ENCODE results near the gene CAPG. TPM values are rescaled to one million over a fixed set of nuclear protein-coding genes. Genes with fewer than 3 reads are reported as not detected.

Gene CAPG
- total and polyA plus RNA-seq, 10 of the 15 experiments (the other 5 are each of a cell fraction or from before 2014, with no cell fraction given), result 26.3 to 192 (median 100) TPM

DNA sequence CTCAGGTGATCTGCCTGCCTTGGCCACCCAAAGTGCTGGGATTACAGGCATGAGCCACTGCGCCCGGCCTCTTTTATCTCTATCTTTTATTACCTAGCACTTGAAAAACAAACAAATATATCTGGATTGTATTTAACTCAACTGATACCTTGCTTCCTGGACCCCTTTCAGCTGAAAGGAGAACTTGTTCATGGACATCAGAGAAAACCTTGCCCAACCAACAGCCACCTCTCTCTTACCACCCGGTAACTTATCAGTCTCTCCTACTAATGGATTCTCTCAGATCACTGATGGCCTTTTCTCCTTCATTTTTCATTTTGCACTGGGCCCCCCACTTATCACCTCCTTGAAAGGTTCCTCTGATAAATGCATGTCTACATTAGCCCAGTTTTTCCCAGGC, 62.6 kb downstream of the CAPG start:
- no peaks in the 10 kb centered on the region for H4K20me1 ChIP-seq (ENCODE audit: control insufficient read depth, insufficient read depth)
- ATAC-seq (no peak), DNase-seq (ENCODE audit: low read depth, low spot score) (no peak), FAIRE-seq (no peak)
- RAD21 ChIA-PET (ENCODE audit: unreplicated experiment), result no interaction called here
- H3K9me3 ChIP-seq (replicated peaks; ENCODE audit: control insufficient read depth, insufficient read depth, low read length), result no peaks in the 10 kb centered on the region
- intact Hi-C loops (cut with micrococcal nuclease; ENCODE audit: unreplicated experiment) (no loop called here), in situ Hi-C loops (cut with MboI) (no loop called here)
- H3K36me3 ChIP-seq (ENCODE audit: control insufficient read depth in 2 of 2, insufficient read depth in 2 of 2, low read length in 1 of 2), result peaks cover 1 to 10% of the 10 kb centered on the region in 2 experiments
- H3K4me3 ChIP-seq, result no peak overlapping the region
- H3K27ac ChIP-seq (ENCODE audit: control insufficient read depth, insufficient read depth), result no peak overlapping the region
- no peak overlapping the region for H3K9ac ChIP-seq (ENCODE audit: control insufficient read depth, insufficient read depth, low read length)
- H3K79me2 ChIP-seq (ENCODE audit: control insufficient read depth, insufficient read depth, low read length), result peaks cover 2% of the 10 kb centered on the region
- H3K4me2 ChIP-seq (ENCODE audit: control insufficient read depth, insufficient read depth), result no peak overlapping the region
- H3K27me3 ChIP-seq (replicated peaks in 1 of 2; ENCODE audit: control insufficient read depth in 2 of 2, insufficient read depth in 2 of 2, low read length in 1 of 2), result no peaks in the 10 kb centered on the region
- SMC1A ChIA-PET (ENCODE audit: uncharacterized antibody, unreplicated experiment), result no interaction called here
- WGBS (ENCODE audit: insufficient coverage, insufficient replicate concordance, low lambda C conversion rate, missing lambda C conversion rate), result 98% methylated on average over 3 of the region's 3 CpGs
- no peak overlapping the region for H2AFZ ChIP-seq (ENCODE audit: control insufficient read depth, low read depth, low read length)
- CTCF ChIA-PET, result no interaction called here
- POLR2A ChIA-PET, result no interaction called here
- no peak for TF ChIP-seq SPI1 (IDR thresholded peaks at IDR 0.05; ENCODE audit: borderline replicate concordance, insufficient read depth, low read depth, low read length)
- TF ChIP-seq NBN (IDR thresholded peaks at IDR 0.05), result no peak
- no peak for TF ChIP-seq TCF7 (IDR thresholded peaks at IDR 0.05; ENCODE audit: borderline replicate concordance)
- TF ChIP-seq, protein P1, sequence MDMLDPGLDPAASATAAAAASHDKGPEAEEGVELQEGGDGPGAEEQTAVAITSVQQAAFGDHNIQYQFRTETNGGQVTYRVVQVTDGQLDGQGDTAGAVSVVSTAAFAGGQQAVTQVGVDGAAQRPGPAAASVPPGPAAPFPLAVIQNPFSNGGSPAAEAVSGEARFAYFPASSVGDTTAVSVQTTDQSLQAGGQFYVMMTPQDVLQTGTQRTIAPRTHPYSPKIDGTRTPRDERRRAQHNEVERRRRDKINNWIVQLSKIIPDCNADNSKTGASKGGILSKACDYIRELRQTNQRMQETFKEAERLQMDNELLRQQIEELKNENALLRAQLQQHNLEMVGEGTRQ (IDR thresholded peaks at IDR 0.05; ENCODE audit: borderline replicate concordance, low read depth, low read length), result no peak
- no peak for TF ChIP-seq USF1 (IDR thresholded peaks at IDR 0.05; ENCODE audit: borderline replicate concordance, extremely low read length, insufficient read depth, low read depth, low read length)
- no peak for TF ChIP-seq TARDBP (IDR thresholded peaks at IDR 0.05; ENCODE audit: borderline replicate concordance)
- no peak for TF ChIP-seq CREB1 (IDR thresholded peaks at IDR 0.05; ENCODE audit: low read depth)
- no peak for TF ChIP-seq SMAD5 (IDR thresholded peaks at IDR 0.05; ENCODE audit: low read depth)
- no peak for TF ChIP-seq SMARCA5 (IDR thresholded peaks at IDR 0.05)
- no peak for TF ChIP-seq ELK1 (IDR thresholded peaks at IDR 0.05; ENCODE audit: low read depth, low read length)
- TF ChIP-seq SMAD1 (IDR thresholded peaks at IDR 0.05; ENCODE audit: low read depth, partially characterized antibody), result no peak
- TF ChIP-seq ATF7 (IDR thresholded peaks at IDR 0.05; ENCODE audit: low read depth), result no peak
- TF ChIP-seq CBX3 (IDR thresholded peaks at IDR 0.05; ENCODE audit: borderline replicate concordance, low read depth), result no peak
- BruUV-seq (replicated peaks), result no TSS peak
- no peaks in the 10 kb centered on the region for H3K4me1 ChIP-seq (ENCODE audit: control insufficient read depth, insufficient read depth, low read length)

Small RNA genes lying within 50 kb of the gene (small RNA-seq; reads per million reads assigned to genes)
- gene AC062037.1, result not detected
- gene AC062037.2, result not detected
- gene RF00019, result not detected
- gene RN7SL113P, result not detected
- not detected for gene RN7SL251P

Other genes starting within 250 kb of the CAPG start
Only the 7 nearest of the 12 such genes appear.
- gene TGOLN2, start 82.4 kb downstream of the CAPG start, total RNA-seq (2014; rRNA removed), result 35.2 and 37.2 TPM in 2 replicates
- gene TGOLN2, start 82.4 kb downstream of the CAPG start, total RNA-seq (2014; rRNA removed; fragmentation: Illumina TruSeq; extraction: Trizol), result 35.3 and 36.9 TPM in 2 replicates
- 62.6 and 64.7 TPM in 2 replicates for gene TGOLN2, start 82.4 kb downstream of the CAPG start, total RNA-seq (2021)
- 82.3 and 92.3 TPM in 2 replicates for gene TGOLN2, start 82.4 kb downstream of the CAPG start, polyA plus RNA-seq (2011; rRNA removed)
- 75.7 and 79.2 TPM in 2 replicates for gene TGOLN2, start 82.4 kb downstream of the CAPG start, polyA plus RNA-seq (2014; fragmentation: Illumina TruSeq; extraction: Trizol)
- 10 to 100 TPM; 13.8 to 21.6 TPM for gene TGOLN2, start 82.4 kb downstream of the CAPG start, polyA plus RNA-seq (2014; fragmentation: Nextera tagmentation; extraction: Ambion mirVana)
- 61.9 and 64.4 TPM in 2 replicates for gene TGOLN2, start 82.4 kb downstream of the CAPG start, polyA plus RNA-seq (2014; rRNA removed)
- gene TGOLN2, start 82.4 kb downstream of the CAPG start, polyA plus RNA-seq (2016; fragmentation: Nextera tagmentation; extraction: Ambion mirVana), result 10 to 100 TPM; 48.1 to 50.7 TPM
- gene RETSAT, start 55.8 kb downstream of the CAPG start, total RNA-seq (2014; rRNA removed), result 26.5 and 27.6 TPM in 2 replicates
- gene RETSAT, start 55.8 kb downstream of the CAPG start, total RNA-seq (2014; rRNA removed; fragmentation: Illumina TruSeq; extraction: Trizol), result 22.5 and 22.8 TPM in 2 replicates
- gene RETSAT, start 55.8 kb downstream of the CAPG start, total RNA-seq (2021), result 23.6 and 26.2 TPM in 2 replicates
- gene RETSAT, start 55.8 kb downstream of the CAPG start, polyA plus RNA-seq (2011; rRNA removed), result 19.2 and 25.1 TPM in 2 replicates
- 20.4 and 28.8 TPM in 2 replicates for gene RETSAT, start 55.8 kb downstream of the CAPG start, polyA plus RNA-seq (2014; fragmentation: Illumina TruSeq; extraction: Trizol)
- 1 to 10 TPM; 3.3 to 4.4 TPM for gene RETSAT, start 55.8 kb downstream of the CAPG start, polyA plus RNA-seq (2014; fragmentation: Nextera tagmentation; extraction: Ambion mirVana)
- gene RETSAT, start 55.8 kb downstream of the CAPG start, polyA plus RNA-seq (2014; rRNA removed), result 21.3 and 21.6 TPM in 2 replicates
- gene RETSAT, start 55.8 kb downstream of the CAPG start, polyA plus RNA-seq (2016; fragmentation: Nextera tagmentation; extraction: Ambion mirVana), result 10 to 100 TPM; 12.8 to 15.2 TPM
- gene ELMOD3, start 55.6 kb downstream of the CAPG start, total RNA-seq (2014; rRNA removed), result 11.0 and 14.6 TPM in 2 replicates
- 10.0 and 10.4 TPM in 2 replicates for gene ELMOD3, start 55.6 kb downstream of the CAPG start, total RNA-seq (2014; rRNA removed; fragmentation: Illumina TruSeq; extraction: Trizol)
- 10.1 and 11.2 TPM in 2 replicates for gene ELMOD3, start 55.6 kb downstream of the CAPG start, total RNA-seq (2021)
- 19.0 and 19.1 TPM in 2 replicates for gene ELMOD3, start 55.6 kb downstream of the CAPG start, polyA plus RNA-seq (2011; rRNA removed)
- gene ELMOD3, start 55.6 kb downstream of the CAPG start, polyA plus RNA-seq (2014; fragmentation: Illumina TruSeq; extraction: Trizol), result 13.5 and 14.0 TPM in 2 replicates
- gene ELMOD3, start 55.6 kb downstream of the CAPG start, polyA plus RNA-seq (2014; fragmentation: Nextera tagmentation; extraction: Ambion mirVana), result 1 to 10 TPM; 1.2 to 2.7 TPM
- 12.9 and 18.8 TPM in 2 replicates for gene ELMOD3, start 55.6 kb downstream of the CAPG start, polyA plus RNA-seq (2014; rRNA removed)
- gene ELMOD3, start 55.6 kb downstream of the CAPG start, polyA plus RNA-seq (2016; fragmentation: Nextera tagmentation; extraction: Ambion mirVana), result 10 to 100 TPM; 13.9 to 14.4 TPM
- 0.23 TPM in 1 of 2 replicates, not detected in the other for gene SH2D6, start 8.3 kb upstream of the CAPG start, total RNA-seq (2014; rRNA removed)
- gene SH2D6, start 8.3 kb upstream of the CAPG start, total RNA-seq (2014; rRNA removed; fragmentation: Illumina TruSeq; extraction: Trizol), result 0.23 and 0.40 TPM in 2 replicates
- 0.43 and 0.59 TPM in 2 replicates for gene SH2D6, start 8.3 kb upstream of the CAPG start, total RNA-seq (2021)
- gene SH2D6, start 8.3 kb upstream of the CAPG start, polyA plus RNA-seq (2011; rRNA removed), result 0.13 and 0.27 TPM in 2 replicates
- not detected in 2 replicates for gene SH2D6, start 8.3 kb upstream of the CAPG start, polyA plus RNA-seq (2014; fragmentation: Illumina TruSeq; extraction: Trizol)
- not detected for gene SH2D6, start 8.3 kb upstream of the CAPG start, polyA plus RNA-seq (2014; fragmentation: Nextera tagmentation; extraction: Ambion mirVana)
- 0.99 TPM in 1 of 2 replicates, not detected in the other for gene SH2D6, start 8.3 kb upstream of the CAPG start, polyA plus RNA-seq (2014; rRNA removed)
- not detected for gene SH2D6, start 8.3 kb upstream of the CAPG start, polyA plus RNA-seq (2016; fragmentation: Nextera tagmentation; extraction: Ambion mirVana)
- gene MAT2A, start 128.8 kb upstream of the CAPG start, total RNA-seq (2014; rRNA removed), result 183 TPM in 2 replicates
- gene MAT2A, start 128.8 kb upstream of the CAPG start, total RNA-seq (2014; rRNA removed; fragmentation: Illumina TruSeq; extraction: Trizol), result 125 and 133 TPM in 2 replicates
- 255 and 286 TPM in 2 replicates for gene MAT2A, start 128.8 kb upstream of the CAPG start, total RNA-seq (2021)
- 408 and 460 TPM in 2 replicates for gene MAT2A, start 128.8 kb upstream of the CAPG start, polyA plus RNA-seq (2011; rRNA removed)
- 293 and 364 TPM in 2 replicates for gene MAT2A, start 128.8 kb upstream of the CAPG start, polyA plus RNA-seq (2014; fragmentation: Illumina TruSeq; extraction: Trizol)
- 100 to 1,000 TPM in 1 of 2 experiments, 10 to 100 TPM in 1; 97.6 to 127 TPM for gene MAT2A, start 128.8 kb upstream of the CAPG start, polyA plus RNA-seq (2014; fragmentation: Nextera tagmentation; extraction: Ambion mirVana)
- 329 and 359 TPM in 2 replicates for gene MAT2A, start 128.8 kb upstream of the CAPG start, polyA plus RNA-seq (2014; rRNA removed)
- gene MAT2A, start 128.8 kb upstream of the CAPG start, polyA plus RNA-seq (2016; fragmentation: Nextera tagmentation; extraction: Ambion mirVana), result 100 to 1,000 TPM; 312 to 333 TPM
- gene GGCX, start 151.1 kb upstream of the CAPG start, total RNA-seq (2014; rRNA removed), result 22.2 and 23.6 TPM in 2 replicates
- 18.5 and 20.8 TPM in 2 replicates for gene GGCX, start 151.1 kb upstream of the CAPG start, total RNA-seq (2014; rRNA removed; fragmentation: Illumina TruSeq; extraction: Trizol)
- 22.9 and 24.6 TPM in 2 replicates for gene GGCX, start 151.1 kb upstream of the CAPG start, total RNA-seq (2021)
- gene GGCX, start 151.1 kb upstream of the CAPG start, polyA plus RNA-seq (2011; rRNA removed), result 20.5 and 26.1 TPM in 2 replicates
- 18.1 and 22.5 TPM in 2 replicates for gene GGCX, start 151.1 kb upstream of the CAPG start, polyA plus RNA-seq (2014; fragmentation: Illumina TruSeq; extraction: Trizol)
- gene GGCX, start 151.1 kb upstream of the CAPG start, polyA plus RNA-seq (2014; fragmentation: Nextera tagmentation; extraction: Ambion mirVana), result 10 to 100 TPM; 46.6 to 52.7 TPM
- 27.0 and 37.6 TPM in 2 replicates for gene GGCX, start 151.1 kb upstream of the CAPG start, polyA plus RNA-seq (2014; rRNA removed)
- 10 to 100 TPM; 25.4 to 30.3 TPM for gene GGCX, start 151.1 kb upstream of the CAPG start, polyA plus RNA-seq (2016; fragmentation: Nextera tagmentation; extraction: Ambion mirVana)
- gene VAMP8, start 167.2 kb upstream of the CAPG start, total RNA-seq (2014; rRNA removed), result 148 and 159 TPM in 2 replicates
- 89.5 and 93.6 TPM in 2 replicates for gene VAMP8, start 167.2 kb upstream of the CAPG start, total RNA-seq (2014; rRNA removed; fragmentation: Illumina TruSeq; extraction: Trizol)
- gene VAMP8, start 167.2 kb upstream of the CAPG start, total RNA-seq (2021), result 135 and 141 TPM in 2 replicates
- gene VAMP8, start 167.2 kb upstream of the CAPG start, polyA plus RNA-seq (2011; rRNA removed), result 266 and 269 TPM in 2 replicates
- 266 and 296 TPM in 2 replicates for gene VAMP8, start 167.2 kb upstream of the CAPG start, polyA plus RNA-seq (2014; fragmentation: Illumina TruSeq; extraction: Trizol)
- gene VAMP8, start 167.2 kb upstream of the CAPG start, polyA plus RNA-seq (2014; fragmentation: Nextera tagmentation; extraction: Ambion mirVana), result 100 to 1,000 TPM; 544 to 744 TPM
- 184 and 193 TPM in 2 replicates for gene VAMP8, start 167.2 kb upstream of the CAPG start, polyA plus RNA-seq (2014; rRNA removed)
- 100 to 1,000 TPM; 210 to 223 TPM for gene VAMP8, start 167.2 kb upstream of the CAPG start, polyA plus RNA-seq (2016; fragmentation: Nextera tagmentation; extraction: Ambion mirVana)